HepG2 (cell line): ENCODE measurements around the gene ZNF326. TPM values are rescaled to one million over a fixed set of nuclear protein-coding genes. Genes with fewer than 3 reads are reported as not detected.
A peak's percentile ranks its signal among the peaks of the same experiment; 100 is the strongest.

Source experiments
- ATAC-seq: fragments of 200-7000 bp; cut with Tn5 transposase; 3 replicates; pipeline ENCODE4 v1.9.1; 2020; ENCODE audit warnings: mild to moderate bottlenecking, moderate library complexity
- BruUV-seq: library from RNA; stranded (reverse); fragments of 400-500 nt; replicated peaks from 2 replicates; lab custom pipeline; 2021; lab: Mats Ljungman, UMichigan
- CTCF ChIA-PET: fragments of 300-600 bp; formaldehyde crosslinking; extraction: SDS; loops from one replicate; lab custom pipeline; 2021; ENCODE audit warnings: low total read pairs, inconsistent platforms, low intra/inter-chr PET ratio; lab: Yijun Ruan, JAX
- POLR2A ChIA-PET: fragments of 350-600 bp; sonication (Branson Sonifier 250); formaldehyde crosslinking; loops from one replicate; lab custom pipeline; 2020; ENCODE audit warnings: antibody characterized with exemption, inconsistent platforms; lab: Yijun Ruan, JAX
- DNase-seq: peaks from one replicate; pipeline ENCODE4 v3.0.0-alpha.2; 2015; ENCODE audit warnings: low spot score
- FAIRE-seq: peaks from 3 replicates; lab custom pipeline; 2011; peaks lifted over from hg19 to GRCh38; lab: Jason Lieb, UNC
- H2AFZ ChIP-seq: one replicate; pipeline ENCODE4 v1.6.1; 2011; ENCODE audit warnings: low read length, inconsistent platforms
- H3K27ac ChIP-seq: fragments of 300-600 bp; 3 replicates; pipeline ENCODE4 v1.8.0; 2011; ENCODE audit warnings: mixed run types, mild to moderate bottlenecking, mixed read lengths, low read length, inconsistent platforms; ENCODE audit not compliant: insufficient read depth; ENCODE audit errors: extremely low read length
- H3K27me3 ChIP-seq, 2 experiments: fragments of 200-600 bp in 1 of 2; 2 replicates in 1 of 2; 3 replicates in 1 of 2; pipeline versions ENCODE4 v1.6.0 to v1.8.0; 2011; ENCODE audit warnings: low read length in 2 of 2, mild to moderate bottlenecking in 2 of 2, moderate library complexity in 2 of 2, inconsistent platforms in 1 of 2; ENCODE audit not compliant: insufficient read depth in 2 of 2, control insufficient read depth in 1 of 2
- H3K36me3 ChIP-seq, 2 experiments: fragments of 200-600 bp in 1 of 2; replicated peaks in 1 of 2; 2 replicates in 1 of 2; 3 replicates in 1 of 2; pipeline versions ENCODE4 v1.5.1 to v1.8.0; 2011; ENCODE audit warnings: low read length in 2 of 2, inconsistent platforms in 1 of 2; ENCODE audit not compliant: insufficient read depth in 2 of 2, control insufficient read depth in 1 of 2
- H3K4me1 ChIP-seq: 2 replicates; pipeline ENCODE4 v1.5.1; 2012; ENCODE audit warnings: low read length, inconsistent platforms; ENCODE audit not compliant: insufficient read depth
- H3K4me2 ChIP-seq: 2 replicates; pipeline ENCODE4 v1.6.0; 2011; ENCODE audit warnings: low read depth, low read length, inconsistent platforms
- H3K4me3 ChIP-seq, 3 experiments: fragments of 200-600 bp in 1 of 3; sonication (generic), shearing (Covaris generic) in 1 of 3; replicated peaks in 1 of 3; 2 replicates each; pipeline ENCODE4 v1.5.1; 2011 to 2016; ENCODE audit warnings: low read length in 3 of 3, inconsistent platforms in 2 of 3, low read depth in 2 of 3, mild to moderate bottlenecking in 2 of 3, control low read depth in 1 of 3, mixed read lengths in 1 of 3; ENCODE audit not compliant: insufficient read depth in 1 of 3
- H3K79me2 ChIP-seq: one replicate; pipeline ENCODE4 v1.6.1; 2011; ENCODE audit warnings: low read length, inconsistent platforms; ENCODE audit not compliant: insufficient read depth
- H3K9ac ChIP-seq: 2 replicates; pipeline ENCODE4 v1.6.0; 2011; ENCODE audit warnings: mild to moderate bottlenecking, low read depth, low read length, inconsistent platforms; ENCODE audit not compliant: insufficient read depth
- H3K9me3 ChIP-seq: 2 replicates; pipeline ENCODE4 v1.5.1; 2012; ENCODE audit warnings: mild to moderate bottlenecking, low read length
- H4K20me1 ChIP-seq: 2 replicates; pipeline ENCODE4 v1.6.0; 2011; ENCODE audit warnings: inconsistent platforms, mild to moderate bottlenecking, low read length, moderate library complexity; ENCODE audit not compliant: insufficient read depth
- FOXP1 ChIP-seq, 2 experiments: fragments of 450-650 bp in 1 of 2; IDR thresholded peaks; 2 replicates each; pipeline ENCODE4 v1.6.1; 2017 to 2018; ENCODE audit warnings: antibody characterized with exemption in 1 of 2
- FOXP4 ChIP-seq: sonication (generic); formaldehyde crosslinking; IDR thresholded peaks from 2 replicates; pipeline ENCODE4 v1.4.0; 2020; ENCODE audit warnings: missing genetic modification reagents
- HNF4A ChIP-seq: sonication (generic); formaldehyde crosslinking; IDR thresholded peaks from 2 replicates; pipeline ENCODE4 v1.4.0; 2020; ENCODE audit warnings: missing genetic modification reagents
- ISL2 ChIP-seq: sonication (generic); formaldehyde crosslinking; IDR thresholded peaks from 2 replicates; pipeline ENCODE4 v1.5.0; 2020; ENCODE audit warnings: missing genetic modification reagents
- KAT8 ChIP-seq: IDR thresholded peaks from 2 replicates; pipeline ENCODE4 v1.6.1; 2016; ENCODE audit warnings: missing genetic modification reagents, missing compliant biosample characterization
- NCOA2 ChIP-seq: sonication (generic); formaldehyde crosslinking; IDR thresholded peaks from 2 replicates; pipeline ENCODE4 v1.8.0; 2022; ENCODE audit warnings: inconsistent platforms
- NR2F1 ChIP-seq, 2 experiments: fragments of 450-650 bp in 1 of 2; formaldehyde crosslinking in 1 of 2; IDR thresholded peaks; 2 replicates each; pipeline versions ENCODE4 v1.5.0 to v1.6.1; 2016 to 2020; ENCODE audit warnings: mild to moderate bottlenecking in 1 of 2, missing compliant biosample characterization in 1 of 2, missing genetic modification reagents in 1 of 2, moderate library complexity in 1 of 2
- PHF21A ChIP-seq: sonication (generic); formaldehyde crosslinking; IDR thresholded peaks from 2 replicates; pipeline ENCODE4 v1.5.0; 2020; ENCODE audit warnings: mild to moderate bottlenecking, missing genetic modification reagents
- POLR2AphosphoS5 ChIP-seq: IDR thresholded peaks from 2 replicates; pipeline ENCODE4 v1.6.1; 2012; ENCODE audit warnings: low read depth, low read length
- PRDM15 ChIP-seq: sonication (generic); formaldehyde crosslinking; IDR thresholded peaks from 2 replicates; pipeline ENCODE4 v1.4.0; 2020; ENCODE audit warnings: missing genetic modification reagents
- STAG1 ChIP-seq: sonication (generic); formaldehyde crosslinking; IDR thresholded peaks from 2 replicates; pipeline ENCODE4 v1.4.0; 2020; ENCODE audit warnings: missing genetic modification reagents
- TBX2 ChIP-seq: sonication (generic); formaldehyde crosslinking; IDR thresholded peaks from 2 replicates; pipeline ENCODE4 v1.5.0; 2020; ENCODE audit warnings: missing genetic modification reagents, mild to moderate bottlenecking, borderline replicate concordance
- TBX3 ChIP-seq: fragments of 450-650 bp; IDR thresholded peaks from 2 replicates; pipeline ENCODE4 v1.6.1; 2017; ENCODE audit warnings: antibody characterized with exemption, mild to moderate bottlenecking, inconsistent platforms, borderline replicate concordance
- TEAD3 ChIP-seq: optimal IDR thresholded peaks from 2 replicates; pipeline ENCODE3; 2016; ENCODE audit warnings: borderline replicate concordance
- ZFP82 ChIP-seq: sonication (generic); formaldehyde crosslinking; IDR thresholded peaks from 2 replicates; pipeline ENCODE4 v1.5.1; 2020; ENCODE audit warnings: mild to moderate bottlenecking, missing genetic modification reagents, borderline replicate concordance
- ZNF691 ChIP-seq: sonication (generic); formaldehyde crosslinking; IDR thresholded peaks from 2 replicates; pipeline ENCODE4 v1.4.0; 2020; ENCODE audit warnings: missing genetic modification reagents, low read depth, mild to moderate bottlenecking, borderline replicate concordance
- ZNF816 ChIP-seq: sonication (generic); formaldehyde crosslinking; IDR thresholded peaks from 2 replicates; pipeline ENCODE4 v1.8.0; 2022; ENCODE audit warnings: missing genetic modification reagents, mild to moderate bottlenecking, borderline replicate concordance
- WGBS: methylation state at CpG from one replicate; pipeline ENCODE4 v1.1.6; 2017; ENCODE audit warnings: low lambda C conversion rate; 5-methylcytosine and 5-hydroxymethylcytosine counted together
- in situ Hi-C: cut with HindIII; loops from 2 replicates; pipeline ENCODE4 v1.10.0; 2017; ENCODE audit warnings: low pct_unique_long_range_greater_than_20kb; ENCODE audit not compliant: extremely low pct_ligation_motif_present
- intact Hi-C: fragments of 100-400 bp; cut with micrococcal nuclease; formaldehyde crosslinking; loops from one replicate; pipeline ENCODE4 v1.10.0; 2022; ENCODE audit not compliant: unreplicated experiment
- polyA plus RNA-seq, 8 experiments: library from polyadenylated mRNA; depleted of rRNA in 3 of 8; stranded (reverse) in 7 of 8; unstranded in 1 of 8; fragments of >200 nt; fragmentation: Illumina TruSeq in 4 of 8; extraction: Trizol in 4 of 8; gene quantifications; 2 replicates each; pipeline versions ENCODE4 v1.2.1 to v1.2.3, GENCODE V29; 2011 to 2016; ENCODE audit warnings: low read depth in 4 of 8, missing spikeins in 1 of 8, mixed read lengths in 1 of 8; ENCODE audit not compliant: insufficient read depth in 1 of 8
- total RNA-seq, 5 experiments: library from RNA; depleted of rRNA; stranded (reverse); fragments of >200 nt; fragmentation: Illumina TruSeq; extraction: Trizol; gene quantifications; 2 replicates each; pipeline ENCODE4 v1.2.3, GENCODE V29; 2016; ENCODE audit warnings: low read depth in 1 of 5

ZNF326 gene
- total and polyA plus RNA-seq, 2 of the 13 experiments (the other 11 are each of a cell fraction or from before 2014, with no cell fraction given) = 6.3 to 16.4 TPM

- no TSS peak for BruUV-seq
- Histone ChIP-seq H3K9me3 (no peaks in the 10 kb centered on the region), H3K4me2 (peak overlapping the region; percentile 60), H3K4me3 (peak overlapping the region in 2 of 3 experiments; percentile 0 to 38; a peak in 2 of 6 replicates), H3K27me3 (no peaks in the 10 kb centered on the region), H3K9ac (peak overlapping the region; percentile 41), H3K4me1 (peaks cover 84% of the 10 kb centered on the region), H3K36me3 (no peaks in the 10 kb centered on the region), H3K27ac (peak overlapping the region; percentile 70), H4K20me1 (no peaks in the 10 kb centered on the region), H2AFZ (peak overlapping the region; percentile 22), H3K79me2 (no peaks in the 10 kb centered on the region)
- intact Hi-C loops (loop anchor here (10.0 kb wide), 1 partner anchor 145 kb away; no protein-coding TSS in a partner anchor), in situ Hi-C loops (no loop called here)
- DNase-seq (peak; percentile 58), FAIRE-seq (peak; percentile 86), ATAC-seq (peak; percentile 74)
- 0% methylated on average over 1 of the region's 1 CpG for WGBS
- ChIA-PET CTCF (no interaction called here), POLR2A (interaction anchor here (2.4 kb wide), 1 partner anchor 129 kb away, joined by 10 read pairs; the partner anchor contains the start of gene LRRC8D)
- TF ChIP-seq ZFP82 (CRISPR knock-in tag) (0 out of 2 replicates have a peak, but pooled peaks have one; percentile 51), NCOA2 (CRISPR knock-in tag) (peak; percentile 41; the same call in 1 of the 2 replicates), TEAD3 (CRISPR knock-in tag) (peak; percentile 26), POLR2AphosphoS5 (peak; percentile 26; the same call in 1 of the 2 replicates), KAT8 (CRISPR knock-in tag) (0 out of 2 replicates have a peak, but pooled peaks have one; percentile 35), TBX3 (peak; percentile 12; the same call in 1 of the 2 replicates), FOXP1 (IDR thresholded peaks at IDR 0.05) (no peak), FOXP1 (CRISPR knock-in tag; IDR thresholded peaks at IDR 0.05) (peak; percentile 55; the same call in 1 of the 2 replicates), NR2F1 (CRISPR knock-in tag; IDR thresholded peaks at IDR 0.05) (peak in 1 of 2 experiments; percentile 29; a peak in 1 of 4 replicates), HNF4A (CRISPR knock-in tag) (peak; percentile 83), PRDM15 (CRISPR knock-in tag) (peak; percentile 84), FOXP4 (CRISPR knock-in tag) (peak; percentile 80), ZNF691 (CRISPR knock-in tag) (no peak), TBX2 (peak; percentile 73), PHF21A (CRISPR knock-in tag) (peak; percentile 39; the same call in 1 of the 2 replicates), STAG1 (CRISPR knock-in tag) (0 out of 2 replicates have a peak, but pooled peaks have one; percentile 4), ZNF816 (CRISPR knock-in tag) (no peak), ISL2 (peak; percentile 35; the same call in 1 of the 2 replicates)
Measured at GRCh38 chr1:89949991-89950624, 44.8 kb upstream of the ZNF326 start.
